ENCODE measurements around the gene IL1R2.

DNA sequence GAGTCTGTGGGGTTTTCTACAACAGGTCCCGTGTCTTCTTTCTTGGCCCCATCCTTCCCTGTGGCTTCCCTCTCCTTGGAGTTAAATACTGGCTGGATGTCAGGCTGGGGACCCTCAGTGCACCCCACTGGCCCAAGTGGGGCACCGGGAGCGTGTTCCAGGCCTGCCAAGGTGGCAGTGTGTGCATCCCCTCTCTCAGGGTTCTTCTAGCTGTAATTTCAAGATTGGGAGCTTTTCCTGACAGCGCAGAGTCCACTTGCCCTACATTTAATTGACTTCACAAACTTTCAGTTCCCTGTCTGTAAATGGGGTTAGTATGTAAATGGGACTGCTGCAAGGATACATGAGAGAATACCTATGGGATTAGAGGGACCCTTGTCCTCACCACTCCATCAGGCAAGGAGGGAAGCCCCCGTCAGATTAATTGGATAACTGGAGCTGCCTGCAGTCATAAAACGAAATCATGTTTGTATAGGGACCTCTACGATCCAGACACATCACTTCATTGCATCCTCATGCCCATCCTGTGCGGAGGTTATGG is 66.6 kb downstream of the IL1R2 start:
- TF ChIP-seq EP300 (IDR thresholded peaks at IDR 0.05; ENCODE audit: borderline replicate concordance in 1 of 2, low read depth in 2 of 2, low read length in 2 of 2) (no peak), TAF1 (IDR thresholded peaks at IDR 0.05; ENCODE audit: low read depth, low read length) (no peak), CBX8 (IDR thresholded peaks at IDR 0.05; ENCODE audit: borderline replicate concordance, low read depth, low read length) (no peak), SIX5 (IDR thresholded peaks at IDR 0.05; ENCODE audit: low read depth, low read length) (no peak)
- TF ChIP-seq, protein P1, sequence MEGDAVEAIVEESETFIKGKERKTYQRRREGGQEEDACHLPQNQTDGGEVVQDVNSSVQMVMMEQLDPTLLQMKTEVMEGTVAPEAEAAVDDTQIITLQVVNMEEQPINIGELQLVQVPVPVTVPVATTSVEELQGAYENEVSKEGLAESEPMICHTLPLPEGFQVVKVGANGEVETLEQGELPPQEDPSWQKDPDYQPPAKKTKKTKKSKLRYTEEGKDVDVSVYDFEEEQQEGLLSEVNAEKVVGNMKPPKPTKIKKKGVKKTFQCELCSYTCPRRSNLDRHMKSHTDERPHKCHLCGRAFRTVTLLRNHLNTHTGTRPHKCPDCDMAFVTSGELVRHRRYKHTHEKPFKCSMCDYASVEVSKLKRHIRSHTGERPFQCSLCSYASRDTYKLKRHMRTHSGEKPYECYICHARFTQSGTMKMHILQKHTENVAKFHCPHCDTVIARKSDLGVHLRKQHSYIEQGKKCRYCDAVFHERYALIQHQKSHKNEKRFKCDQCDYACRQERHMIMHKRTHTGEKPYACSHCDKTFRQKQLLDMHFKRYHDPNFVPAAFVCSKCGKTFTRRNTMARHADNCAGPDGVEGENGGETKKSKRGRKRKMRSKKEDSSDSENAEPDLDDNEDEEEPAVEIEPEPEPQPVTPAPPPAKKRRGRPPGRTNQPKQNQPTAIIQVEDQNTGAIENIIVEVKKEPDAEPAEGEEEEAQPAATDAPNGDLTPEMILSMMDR (IDR thresholded peaks at IDR 0.05; ENCODE audit: control extremely low read depth in 1 of 3, insufficient read depth in 1 of 3, low read depth in 1 of 3, low read length in 3 of 3): no peak
- TF ChIP-seq, protein P2, sequence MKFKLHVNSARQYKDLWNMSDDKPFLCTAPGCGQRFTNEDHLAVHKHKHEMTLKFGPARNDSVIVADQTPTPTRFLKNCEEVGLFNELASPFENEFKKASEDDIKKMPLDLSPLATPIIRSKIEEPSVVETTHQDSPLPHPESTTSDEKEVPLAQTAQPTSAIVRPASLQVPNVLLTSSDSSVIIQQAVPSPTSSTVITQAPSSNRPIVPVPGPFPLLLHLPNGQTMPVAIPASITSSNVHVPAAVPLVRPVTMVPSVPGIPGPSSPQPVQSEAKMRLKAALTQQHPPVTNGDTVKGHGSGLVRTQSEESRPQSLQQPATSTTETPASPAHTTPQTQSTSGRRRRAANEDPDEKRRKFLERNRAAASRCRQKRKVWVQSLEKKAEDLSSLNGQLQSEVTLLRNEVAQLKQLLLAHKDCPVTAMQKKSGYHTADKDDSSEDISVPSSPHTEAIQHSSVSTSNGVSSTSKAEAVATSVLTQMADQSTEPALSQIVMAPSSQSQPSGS (IDR thresholded peaks at IDR 0.05; ENCODE audit: low read length): no peak
